Neural progenitor cell (in vitro differentiated cells): ENCODE results near the gene DOHH. TPM values are rescaled to one million over a fixed set of nuclear protein-coding genes. Genes with fewer than 3 reads are reported as not detected.

Experiments
- DNase-seq: peaks from one replicate; pipeline ENCODE4 v3.0.0-alpha.2; 2016; ENCODE audit warnings: low spot score
- H2AFZ ChIP-seq: fragments of 200-600 bp; sonication (generic); replicated peaks from 2 replicates; pipeline ENCODE4 v1.6.1; 2016; ENCODE audit warnings: antibody characterized with exemption
- H3F3A ChIP-seq: fragments of 200-600 bp; sonication (generic); 2 replicates; pipeline ENCODE4 v1.6.1; 2016; ENCODE audit warnings: antibody characterized with exemption, low read depth
- H3K27ac ChIP-seq: fragments of 200-600 bp; sonication (generic); 2 replicates; pipeline ENCODE4 v1.5.1; 2016; ENCODE audit warnings: mild to moderate bottlenecking
- H3K27me3 ChIP-seq: fragments of 200-600 bp; sonication (generic); 2 replicates; pipeline ENCODE4 v1.6.1; 2016; ENCODE audit warnings: mild to moderate bottlenecking, moderate library complexity
- H3K36me3 ChIP-seq: fragments of 200-600 bp; sonication (generic); 2 replicates; pipeline ENCODE4 v1.5.1; 2016
- H3K4me1 ChIP-seq: fragments of 200-600 bp; sonication (generic); 2 replicates; pipeline ENCODE4 v1.6.1; 2016; ENCODE audit warnings: mixed run types
- H3K4me2 ChIP-seq: fragments of 200-600 bp; sonication (generic); 2 replicates; pipeline ENCODE4 v1.6.1; 2016
- H3K4me3 ChIP-seq: fragments of 200-600 bp; sonication (generic); 2 replicates; pipeline ENCODE4 v1.5.1; 2016
- H3K79me2 ChIP-seq: fragments of 200-600 bp; sonication (generic); 2 replicates; pipeline ENCODE4 v1.6.1; 2016; ENCODE audit warnings: low read depth
- H3K9ac ChIP-seq: fragments of 200-600 bp; sonication (generic); 2 replicates; pipeline ENCODE4 v1.6.1; 2016
- H3K9me3 ChIP-seq: fragments of 200-600 bp; sonication (generic); 2 replicates; pipeline ENCODE4 v1.5.1; 2016; ENCODE audit warnings: low read depth
- H4K20me1 ChIP-seq: fragments of 200-600 bp; sonication (generic); 2 replicates; pipeline ENCODE4 v1.6.1; 2016; ENCODE audit warnings: low read depth
- H3K27ac Mint-ChIP-seq: 3 replicates; pipeline ENCODE4 v1.8.0; 2021; ENCODE audit warnings: mixed read lengths
- H3K27me3 Mint-ChIP-seq: 2 replicates; pipeline ENCODE4 v1.8.0; 2022; ENCODE audit warnings: low read depth, mild to moderate bottlenecking, inconsistent platforms, moderate library complexity, mixed read lengths; ENCODE audit not compliant: insufficient read depth
- H3K36me3 Mint-ChIP-seq: 3 replicates; pipeline ENCODE4 v1.8.0; 2021; ENCODE audit warnings: mixed read lengths
- H3K4me1 Mint-ChIP-seq: 3 replicates; pipeline ENCODE4 v1.8.0; 2021; ENCODE audit warnings: mixed read lengths
- H3K4me3 Mint-ChIP-seq: 3 replicates; pipeline ENCODE4 v1.8.0; 2021; ENCODE audit warnings: mild to moderate bottlenecking, moderate library complexity, mixed read lengths
- H3K9me3 Mint-ChIP-seq: 3 replicates; pipeline ENCODE4 v1.8.0; 2020; ENCODE audit warnings: mixed read lengths
- CTCF ChIP-seq: fragments of 200-600 bp; sonication (generic); IDR thresholded peaks from 2 replicates; pipeline ENCODE4 v1.5.1; 2017; ENCODE audit warnings: antibody characterized with exemption, mild to moderate bottlenecking
- EZH2 ChIP-seq: fragments of 200-600 bp; sonication (generic); IDR thresholded peaks from 2 replicates; pipeline ENCODE4 v1.6.1; 2017; ENCODE audit warnings: antibody characterized with exemption, mild to moderate bottlenecking, moderate library complexity
- EZH2phosphoT487 ChIP-seq: fragments of 200-600 bp; sonication (generic); IDR thresholded peaks from 2 replicates; pipeline ENCODE4 v1.6.1; 2017; ENCODE audit warnings: antibody characterized with exemption
- total RNA-seq: library from RNA; depleted of rRNA; stranded (reverse); fragments of >200 nt; gene quantifications from 2 replicates; pipeline ENCODE4 v1.2.3, GENCODE V29; 2015; ENCODE audit warnings: low replicate concordance

DOHH gene
- total RNA-seq, 1 donor from 2014 or later = 0.69 TPM

GRCh38 chr19:3463714-3464586 is 36.5 kb downstream of the DOHH start:
- peaks cover 10% of the 10 kb centered on the region for H3K9me3 Mint-ChIP-seq
- peaks cover 60% of the 10 kb centered on the region for H3K27me3 Mint-ChIP-seq
- no peaks in the 10 kb centered on the region for H3K36me3 Mint-ChIP-seq
- no peak overlapping the region for H2AFZ ChIP-seq
- peaks cover 7% of the 10 kb centered on the region for H3K4me1 Mint-ChIP-seq
- no peaks in the 10 kb centered on the region for H3K36me3 ChIP-seq
- peak; percentile 40 for TF ChIP-seq CTCF
- peak; percentile 57 for TF ChIP-seq EZH2
- peak; percentile 61 for TF ChIP-seq EZH2phosphoT487
- H3K9me3 ChIP-seq = no peaks in the 10 kb centered on the region
- H3K4me3 ChIP-seq = peak overlapping the region; percentile 39
- H3K27ac ChIP-seq = no peak overlapping the region
- H3K9ac ChIP-seq = no peak overlapping the region
- H3K4me2 ChIP-seq = peak overlapping the region; percentile 72
- H3F3A ChIP-seq = peaks cover 10% of the 10 kb centered on the region
- peaks cover 24% of the 10 kb centered on the region for H3K4me1 ChIP-seq
- no peak overlapping the region for H3K4me3 Mint-ChIP-seq
- DNase-seq = peak; percentile 58
- peaks cover 12% of the 10 kb centered on the region for H4K20me1 ChIP-seq
- H3K27ac Mint-ChIP-seq = no peak overlapping the region
- H3K79me2 ChIP-seq = no peaks in the 10 kb centered on the region
- peaks cover 98% of the 10 kb centered on the region for H3K27me3 ChIP-seq

- peaks cover 57% of the 10 kb centered on the region for H3K27me3 Mint-ChIP-seq
- H3K4me3 Mint-ChIP-seq = peak overlapping the region; percentile 24
- H3K9ac ChIP-seq = no peak overlapping the region
- H3K27ac Mint-ChIP-seq = no peak overlapping the region
- H3K9me3 ChIP-seq = no peaks in the 10 kb centered on the region
- H3K27ac ChIP-seq = no peak overlapping the region
- H3K4me3 ChIP-seq = peak overlapping the region; percentile 39
- H3K27me3 ChIP-seq = peaks cover 98% of the 10 kb centered on the region
- TF ChIP-seq CTCF = no peak
- TF ChIP-seq EZH2 = peak; percentile 88
- TF ChIP-seq EZH2phosphoT487 = peak; percentile 68
- H3K9me3 Mint-ChIP-seq = peaks cover 6% of the 10 kb centered on the region
- peaks cover 14% of the 10 kb centered on the region for H3K4me1 Mint-ChIP-seq
- H3K36me3 ChIP-seq = no peaks in the 10 kb centered on the region
- H3K4me1 ChIP-seq = peaks cover 31% of the 10 kb centered on the region
- H4K20me1 ChIP-seq = peaks cover 12% of the 10 kb centered on the region
- H2AFZ ChIP-seq = no peak overlapping the region
- H3K79me2 ChIP-seq = no peaks in the 10 kb centered on the region
- peaks cover 13% of the 10 kb centered on the region for H3F3A ChIP-seq
- H3K4me2 ChIP-seq = peak overlapping the region; percentile 72
- no peaks in the 10 kb centered on the region for H3K36me3 Mint-ChIP-seq
- DNase-seq = peak; percentile 51
Observed at GRCh38 chr19:3462991-3463713, 37.3 kb downstream of the DOHH start.

GRCh38 chr19:3459965-3460582 is 40.4 kb downstream of the DOHH start:
- Histone ChIP-seq H4K20me1 (peaks cover 12% of the 10 kb centered on the region), H3K4me3 (no peak overlapping the region), H3K27ac (no peak overlapping the region), H3K9me3 (no peaks in the 10 kb centered on the region), H3K36me3 (no peaks in the 10 kb centered on the region), H3K27me3 (peaks cover 82% of the 10 kb centered on the region), H3F3A (peaks cover 23% of the 10 kb centered on the region), H3K4me1 (peaks cover 46% of the 10 kb centered on the region), H3K79me2 (no peaks in the 10 kb centered on the region), H3K4me2 (no peak overlapping the region), H2AFZ (no peak overlapping the region), H3K9ac (no peak overlapping the region)
- TF ChIP-seq CTCF (no peak), EZH2 (no peak), EZH2phosphoT487 (no peak)
- no peak for DNase-seq
- H3K27me3 Mint-ChIP-seq = peaks cover 40% of the 10 kb centered on the region
- no peak overlapping the region for H3K4me3 Mint-ChIP-seq
- H3K4me1 Mint-ChIP-seq = peaks cover 18% of the 10 kb centered on the region
- no peaks in the 10 kb centered on the region for H3K36me3 Mint-ChIP-seq
- H3K9me3 Mint-ChIP-seq = no peaks in the 10 kb centered on the region
- H3K27ac Mint-ChIP-seq = no peak overlapping the region
